Measurements from ENCODE around the gene ARHGEF4.

- no peak for TF ChIP-seq POLR2A (IDR thresholded peaks at IDR 0.05)
- no peak for TF ChIP-seq CTCF (IDR thresholded peaks at IDR 0.05 in 8 of 11, conservative IDR thresholded peaks at IDR 0.05 in 3 of 11)
These were observed 127.4 kb downstream of the ARHGEF4 start for GRCh38 chr2:130963849-130964793.

All from spleen (tissue), 7 donors.